ENCODE results near the gene SPRY4. TPM values are rescaled to one million over a fixed set of nuclear protein-coding genes. Genes with fewer than 3 reads are reported as not detected.

The SPRY4 gene
- total RNA-seq, 2 experiments from 2014 or later = 0.93 to 0.98 TPM

DNA sequence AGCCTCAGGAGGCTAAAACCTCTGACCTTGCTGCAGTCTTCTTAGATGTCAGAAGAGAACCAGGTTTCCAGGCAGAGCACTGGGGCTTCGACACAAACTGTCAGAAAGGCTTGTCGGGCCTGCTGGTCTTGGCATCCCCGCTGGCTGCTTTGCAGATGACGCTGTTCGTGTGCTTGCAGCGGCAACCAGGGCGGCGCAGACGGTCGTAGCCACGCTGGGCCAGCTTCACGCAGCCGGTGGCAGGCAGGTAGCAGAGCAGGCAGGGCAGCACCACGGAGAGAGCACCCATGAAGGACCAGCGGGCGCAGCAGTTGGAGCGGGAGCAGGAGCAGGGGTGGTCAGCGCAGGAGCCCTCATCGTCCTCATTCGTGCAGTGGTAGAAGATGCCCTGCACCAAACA lies 10.7 kb downstream of the SPRY4 start:
- Mint-ChIP-seq H3K9me3 (ENCODE audit: low read depth) (no peaks in the 10 kb centered on the region), H3K27me3 (no peaks in the 10 kb centered on the region), H3K36me3 (ENCODE audit: low read depth) (no peaks in the 10 kb centered on the region), H3K4me1 (peaks cover 22% of the 10 kb centered on the region), H3K27ac (no peak overlapping the region), H3K4me3 (no peak overlapping the region)
- ATAC-seq (no peak), DNase-seq (no peak)
- CTCF ChIA-PET = interaction anchor here (0.7 kb wide), 1 partner anchor 91 kb away, joined by 3 read pairs; no protein-coding TSS in a partner anchor
- intact Hi-C loops (cut with DNase I, micrococcal nuclease) = no loop called here
- POLR2A ChIA-PET = no interaction called here

DNA sequence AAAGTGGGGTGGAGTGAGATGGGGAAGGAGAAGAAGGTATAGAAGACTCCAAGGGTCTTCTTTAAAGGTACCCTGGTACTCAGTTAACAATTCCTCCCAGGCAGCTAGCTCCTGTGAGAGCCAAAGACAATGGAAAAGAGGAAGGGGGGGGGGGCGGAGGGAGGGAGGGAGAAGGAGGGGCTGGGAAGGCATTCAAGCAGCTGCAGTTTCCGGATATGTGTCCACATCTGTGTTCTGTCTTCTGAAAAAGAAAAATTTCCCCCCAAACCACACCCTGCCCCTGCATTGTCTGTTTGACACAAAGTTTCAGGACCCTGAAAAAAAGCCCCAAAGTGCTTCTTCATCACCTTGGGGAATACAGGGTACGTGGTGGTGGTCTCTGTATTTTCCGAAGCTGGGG lies 11.1 kb downstream of the SPRY4 start:
- ChIA-PET CTCF (interaction anchor here (0.7 kb wide), 1 partner anchor 91 kb away, joined by 3 read pairs; no protein-coding TSS in a partner anchor), POLR2A (no interaction called here)
- Mint-ChIP-seq H3K4me3 (no peak overlapping the region), H3K27me3 (no peaks in the 10 kb centered on the region), H3K27ac (no peak overlapping the region), H3K9me3 (ENCODE audit: low read depth) (no peaks in the 10 kb centered on the region), H3K36me3 (ENCODE audit: low read depth) (no peaks in the 10 kb centered on the region), H3K4me1 (peaks cover 18% of the 10 kb centered on the region)
- intact Hi-C loops (cut with DNase I, micrococcal nuclease) = no loop called here
- ATAC-seq (no peak), DNase-seq (no peak)

DNA sequence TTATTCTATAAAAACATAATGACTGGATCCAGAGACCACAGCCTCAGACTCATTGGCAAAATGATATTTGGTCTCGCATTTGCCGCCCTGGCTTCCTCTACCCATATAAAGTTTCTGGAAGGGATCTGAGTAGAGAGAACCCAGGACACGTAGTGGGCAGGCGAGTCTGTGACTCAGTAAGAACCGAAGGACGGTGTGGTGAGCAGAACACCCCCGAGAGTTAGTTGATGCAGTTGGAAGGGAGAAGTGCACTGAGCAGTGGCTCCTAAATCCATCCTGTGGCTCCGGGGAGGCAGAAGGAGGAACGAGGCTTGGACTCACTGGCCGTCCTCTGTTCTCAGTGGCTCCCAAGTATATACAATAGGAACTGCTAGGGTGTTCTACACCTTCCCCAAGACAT lies 11.5 kb downstream of the SPRY4 start:
- H3K27ac Mint-ChIP-seq = no peak overlapping the region
- ATAC-seq (no peak), DNase-seq (no peak)
- H3K36me3 Mint-ChIP-seq (ENCODE audit: low read depth) = no peaks in the 10 kb centered on the region
- intact Hi-C loops (cut with DNase I, micrococcal nuclease) = no loop called here
- no peaks in the 10 kb centered on the region for H3K9me3 Mint-ChIP-seq (ENCODE audit: low read depth)
- no peaks in the 10 kb centered on the region for H3K27me3 Mint-ChIP-seq
- ChIA-PET CTCF (interaction anchor here (0.7 kb wide), 1 partner anchor 92 kb away, joined by 3 read pairs; no protein-coding TSS in a partner anchor), POLR2A (no interaction called here)
- peaks cover 18% of the 10 kb centered on the region for H3K4me1 Mint-ChIP-seq
- H3K4me3 Mint-ChIP-seq = no peak overlapping the region

DNA sequence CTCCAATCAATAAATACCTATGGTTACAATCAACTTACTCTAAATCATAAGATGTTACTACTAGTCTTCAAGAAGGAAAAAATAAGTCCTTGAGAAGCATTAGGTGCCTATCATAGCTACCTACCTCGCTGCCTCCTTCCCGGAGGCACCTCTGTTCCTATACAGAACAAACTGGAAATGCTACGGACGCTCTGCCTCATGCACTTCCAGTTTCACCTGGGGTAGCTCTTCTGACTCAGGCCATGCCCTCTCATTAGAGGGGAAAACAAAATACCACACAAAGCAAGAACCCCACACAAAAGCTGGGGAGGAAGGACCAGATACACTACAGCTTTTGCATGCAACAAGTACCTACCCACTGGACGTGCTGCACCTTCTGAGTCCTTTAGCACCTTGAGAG lies 12.4 kb downstream of the SPRY4 start:
- Mint-ChIP-seq H3K4me3 (no peak overlapping the region), H3K36me3 (ENCODE audit: low read depth) (no peaks in the 10 kb centered on the region), H3K27me3 (no peaks in the 10 kb centered on the region), H3K27ac (no peak overlapping the region), H3K4me1 (peaks cover 18% of the 10 kb centered on the region), H3K9me3 (ENCODE audit: low read depth) (no peaks in the 10 kb centered on the region)
- DNase-seq (no peak), ATAC-seq (no peak)
- intact Hi-C loops (cut with DNase I, micrococcal nuclease) = no loop called here
- ChIA-PET CTCF (no interaction called here), POLR2A (no interaction called here)

DNA sequence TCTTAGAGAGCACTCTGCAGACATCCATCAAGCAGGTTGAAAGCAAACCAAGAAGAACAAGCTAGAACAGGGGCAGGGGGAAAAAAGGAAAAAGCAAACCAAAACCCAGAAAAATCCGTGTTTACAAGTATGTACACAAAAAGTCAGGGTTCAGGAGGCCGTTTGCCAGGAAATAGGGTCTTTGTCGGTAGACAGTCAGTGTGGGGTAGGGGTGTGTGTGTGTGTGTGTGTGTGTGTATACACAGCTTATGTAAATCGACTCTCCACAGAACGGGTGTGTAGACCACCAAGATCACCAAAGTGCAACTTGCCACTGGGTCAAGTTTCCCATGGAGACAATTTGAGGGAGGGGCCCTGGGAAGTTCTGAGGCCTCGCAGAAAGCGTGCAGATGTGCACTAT lies 13.1 kb downstream of the SPRY4 start:
- Mint-ChIP-seq H3K4me1 (peaks cover 16% of the 10 kb centered on the region), H3K4me3 (no peak overlapping the region)
- CTCF ChIA-PET = no interaction called here

DNA sequence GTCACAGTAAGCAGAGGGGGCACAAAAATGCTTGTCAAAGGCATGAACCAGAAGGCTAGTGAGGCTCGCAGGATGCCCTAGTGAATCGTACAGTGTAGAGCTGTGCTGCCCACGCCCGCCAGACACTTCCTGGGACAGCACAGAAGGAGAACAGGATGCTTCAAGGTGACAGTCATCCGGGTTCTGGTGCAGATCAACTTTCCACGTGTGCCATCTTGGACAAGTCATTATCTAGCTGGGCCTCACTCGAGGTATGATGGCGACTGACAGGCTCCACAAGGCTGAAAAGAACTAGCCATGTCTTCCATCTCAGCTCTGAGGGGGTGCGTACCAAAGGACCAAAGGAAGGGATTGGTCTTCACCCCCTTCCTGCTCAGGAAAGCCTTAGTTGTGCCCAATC lies 14.0 kb downstream of the SPRY4 start:
- intact Hi-C loops (cut with DNase I, micrococcal nuclease) = no loop called here
- H3K36me3 Mint-ChIP-seq (ENCODE audit: low read depth) = no peaks in the 10 kb centered on the region
- CTCF ChIA-PET = no interaction called here
- DNase-seq (no peak), ATAC-seq (no peak)
- H3K27me3 Mint-ChIP-seq = no peaks in the 10 kb centered on the region
- no peak overlapping the region for H3K27ac Mint-ChIP-seq
- no peak overlapping the region for H3K4me3 Mint-ChIP-seq
- POLR2A ChIA-PET = no interaction called here
- no peaks in the 10 kb centered on the region for H3K9me3 Mint-ChIP-seq (ENCODE audit: low read depth)
- H3K4me1 Mint-ChIP-seq = peaks cover 6% of the 10 kb centered on the region

More for the DNA sequence above, 13.1 kb downstream of the SPRY4 start:
- DNase-seq (no peak), ATAC-seq (no peak)
- Mint-ChIP-seq H3K9me3 (ENCODE audit: low read depth) (no peaks in the 10 kb centered on the region), H3K27me3 (no peaks in the 10 kb centered on the region), H3K27ac (no peak overlapping the region), H3K36me3 (ENCODE audit: low read depth) (no peaks in the 10 kb centered on the region)
- POLR2A ChIA-PET = no interaction called here
- intact Hi-C loops (cut with DNase I, micrococcal nuclease) = no loop called here

DNA sequence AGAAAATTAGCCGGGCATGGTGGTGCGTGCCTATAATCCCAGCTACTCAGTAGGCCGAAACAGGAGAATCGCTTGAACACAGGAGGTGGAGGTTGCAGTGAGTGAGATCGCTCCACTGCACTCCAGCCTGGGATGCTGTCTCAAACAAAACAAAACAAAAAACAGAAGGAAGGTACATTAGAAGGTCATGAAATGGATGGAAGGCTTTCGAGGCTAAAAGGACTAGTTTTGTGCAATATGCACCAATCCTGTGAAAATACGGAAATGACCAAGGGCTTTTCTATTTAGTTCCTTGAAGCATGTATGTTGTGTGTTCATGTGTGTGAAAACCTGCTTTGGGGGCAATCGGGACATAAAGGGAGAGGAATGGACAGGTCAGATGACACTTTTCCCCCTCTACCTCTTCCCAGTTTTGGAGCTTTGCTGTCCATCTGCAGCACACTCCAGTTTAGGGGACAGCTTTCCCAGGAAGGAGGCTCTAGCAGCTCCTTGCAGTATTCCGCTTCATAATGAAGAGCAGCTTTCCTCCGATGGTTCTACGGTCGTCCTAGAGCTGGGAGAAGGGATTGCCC lies 15.0 kb downstream of the SPRY4 start:
- DNase-seq (no peak), ATAC-seq (no peak)
- intact Hi-C loops (cut with DNase I, micrococcal nuclease) = no loop called here
- CTCF ChIA-PET = no interaction called here
- Mint-ChIP-seq H3K27ac (no peak overlapping the region), H3K4me1 (no peaks in the 10 kb centered on the region), H3K36me3 (ENCODE audit: low read depth) (no peaks in the 10 kb centered on the region), H3K27me3 (no peaks in the 10 kb centered on the region), H3K4me3 (no peak overlapping the region), H3K9me3 (ENCODE audit: low read depth) (no peaks in the 10 kb centered on the region)
- POLR2A ChIA-PET = no interaction called here

DNA sequence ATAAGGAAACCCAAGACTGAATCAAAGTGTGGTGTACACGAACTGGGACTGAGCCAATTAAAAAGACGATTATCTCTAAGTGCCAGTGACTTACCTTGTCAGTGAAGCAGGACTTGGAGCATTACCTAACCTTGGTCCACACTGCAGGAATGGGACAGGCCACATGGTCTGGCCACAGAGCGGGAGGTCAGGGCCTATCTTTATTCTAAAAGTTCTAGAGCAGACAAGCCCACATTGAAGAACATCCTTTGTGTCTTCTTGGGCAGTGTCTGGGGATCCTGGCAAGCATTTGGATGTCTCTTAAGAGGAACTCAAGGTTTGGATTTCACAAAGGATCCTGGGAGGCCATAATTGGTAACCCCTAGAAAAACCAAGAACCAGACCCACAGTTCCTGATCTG lies 16.5 kb downstream of the SPRY4 start:
- Mint-ChIP-seq H3K27me3 (no peaks in the 10 kb centered on the region), H3K36me3 (ENCODE audit: low read depth) (no peaks in the 10 kb centered on the region), H3K4me3 (no peak overlapping the region), H3K27ac (no peak overlapping the region), H3K4me1 (no peaks in the 10 kb centered on the region), H3K9me3 (ENCODE audit: low read depth) (no peaks in the 10 kb centered on the region)
- intact Hi-C loops (cut with DNase I, micrococcal nuclease) = no loop called here
- POLR2A ChIA-PET = no interaction called here
- no peak for ATAC-seq
- no peak for DNase-seq
- CTCF ChIA-PET = no interaction called here

DNA sequence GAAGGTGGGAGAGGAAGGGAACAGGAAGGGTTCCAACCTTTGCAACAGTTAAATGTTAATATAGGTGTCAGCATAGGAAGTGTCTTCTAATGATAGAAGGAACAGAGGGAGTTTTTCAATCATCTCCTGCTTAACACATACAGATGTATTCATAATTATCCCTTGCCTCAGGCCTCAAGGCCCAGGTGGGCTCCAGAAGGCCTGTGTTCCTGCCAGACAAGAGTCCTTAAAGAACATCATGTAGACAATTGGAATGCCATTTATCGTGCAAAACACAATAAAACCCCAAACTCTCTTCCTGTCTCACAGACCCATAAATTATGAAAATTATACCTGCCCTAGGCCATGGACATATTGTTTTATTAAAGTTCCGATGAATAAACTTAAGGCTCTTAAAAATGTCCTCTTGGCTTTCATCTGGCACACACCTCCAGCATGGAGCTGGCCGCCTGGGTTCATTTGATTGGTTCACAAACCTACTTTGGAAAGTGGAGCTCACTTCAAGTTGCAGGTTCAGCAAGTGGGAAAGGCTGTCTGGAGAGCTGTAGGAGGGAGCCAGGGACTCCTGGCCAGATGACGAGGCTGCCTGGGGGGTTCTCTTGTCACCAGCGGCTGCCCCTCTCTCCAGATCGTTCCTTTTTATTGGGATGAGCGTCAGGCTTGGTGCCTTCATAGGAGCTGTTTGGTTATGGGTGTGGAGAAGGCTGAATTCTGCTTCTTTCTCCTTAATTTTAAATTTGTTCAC lies 17.5 kb downstream of the SPRY4 start:
- intact Hi-C loops (cut with DNase I, micrococcal nuclease) = no loop called here
- DNase-seq (no peak), ATAC-seq (no peak)
- Mint-ChIP-seq H3K36me3 (ENCODE audit: low read depth) (no peaks in the 10 kb centered on the region), H3K4me1 (no peaks in the 10 kb centered on the region), H3K4me3 (no peak overlapping the region), H3K27ac (no peak overlapping the region), H3K9me3 (ENCODE audit: low read depth) (no peaks in the 10 kb centered on the region), H3K27me3 (no peaks in the 10 kb centered on the region)
- POLR2A ChIA-PET = interaction anchor here (0.6 kb wide), 1 partner anchor 116 kb away, joined by 4 read pairs; no protein-coding TSS in a partner anchor
- CTCF ChIA-PET = interaction anchor here (0.5 to 0.7 kb wide), 2 partner anchors 117 to 183 kb away, joined by 3 read pairs; no protein-coding TSS in a partner anchor

DNA sequence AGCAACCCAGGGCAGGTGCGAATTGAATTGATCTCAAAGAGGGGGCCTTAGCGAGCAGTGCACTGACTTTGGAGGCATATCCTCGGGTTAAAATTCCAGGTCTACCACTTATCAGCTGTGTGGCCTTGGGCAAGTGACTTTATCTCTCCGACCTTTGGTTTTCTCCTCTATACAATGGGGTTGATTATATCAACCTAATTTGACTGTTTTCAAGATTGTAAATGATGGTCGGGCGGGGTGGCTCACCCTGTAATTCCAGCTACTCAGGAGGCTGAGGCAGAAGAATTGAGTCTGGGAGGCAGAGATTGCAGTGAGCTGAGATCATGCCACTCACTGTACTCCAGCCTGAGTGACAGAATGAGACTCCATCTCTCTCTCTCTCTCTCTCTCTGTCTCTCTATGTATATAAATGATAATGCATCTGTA lies 18.7 kb downstream of the SPRY4 start:
- DNase-seq (no peak), ATAC-seq (no peak)
- Mint-ChIP-seq H3K4me3 (no peak overlapping the region), H3K4me1 (peaks cover 4% of the 10 kb centered on the region), H3K27me3 (no peaks in the 10 kb centered on the region), H3K27ac (no peak overlapping the region), H3K36me3 (ENCODE audit: low read depth) (no peaks in the 10 kb centered on the region), H3K9me3 (ENCODE audit: low read depth) (no peaks in the 10 kb centered on the region)
- intact Hi-C loops (cut with DNase I, micrococcal nuclease) = no loop called here
- CTCF ChIA-PET = no interaction called here
- POLR2A ChIA-PET = no interaction called here

DNA sequence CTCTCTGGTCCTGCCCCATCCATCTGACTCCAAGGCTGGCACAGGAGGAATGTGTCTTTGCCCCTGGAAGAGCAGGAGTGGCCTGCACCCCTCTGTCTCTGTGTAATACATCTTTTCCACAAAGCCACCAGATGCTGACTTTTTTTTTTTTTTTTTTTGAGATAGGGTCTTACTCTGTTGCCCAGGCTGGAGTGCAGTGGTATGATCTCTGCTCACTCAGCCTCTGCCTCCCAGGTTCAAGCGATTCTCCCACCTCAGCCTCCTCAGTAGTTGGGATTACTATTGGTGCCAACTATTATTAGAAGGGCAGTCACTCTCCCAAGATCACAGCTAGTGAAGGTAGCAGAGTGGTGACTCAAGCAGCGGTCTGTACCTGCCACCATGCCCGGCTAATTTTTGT lies 19.6 kb downstream of the SPRY4 start:
- no peak overlapping the region for H3K4me3 Mint-ChIP-seq
- no peak overlapping the region for H3K27ac Mint-ChIP-seq
- intact Hi-C loops (cut with DNase I, micrococcal nuclease) = no loop called here

DNA sequence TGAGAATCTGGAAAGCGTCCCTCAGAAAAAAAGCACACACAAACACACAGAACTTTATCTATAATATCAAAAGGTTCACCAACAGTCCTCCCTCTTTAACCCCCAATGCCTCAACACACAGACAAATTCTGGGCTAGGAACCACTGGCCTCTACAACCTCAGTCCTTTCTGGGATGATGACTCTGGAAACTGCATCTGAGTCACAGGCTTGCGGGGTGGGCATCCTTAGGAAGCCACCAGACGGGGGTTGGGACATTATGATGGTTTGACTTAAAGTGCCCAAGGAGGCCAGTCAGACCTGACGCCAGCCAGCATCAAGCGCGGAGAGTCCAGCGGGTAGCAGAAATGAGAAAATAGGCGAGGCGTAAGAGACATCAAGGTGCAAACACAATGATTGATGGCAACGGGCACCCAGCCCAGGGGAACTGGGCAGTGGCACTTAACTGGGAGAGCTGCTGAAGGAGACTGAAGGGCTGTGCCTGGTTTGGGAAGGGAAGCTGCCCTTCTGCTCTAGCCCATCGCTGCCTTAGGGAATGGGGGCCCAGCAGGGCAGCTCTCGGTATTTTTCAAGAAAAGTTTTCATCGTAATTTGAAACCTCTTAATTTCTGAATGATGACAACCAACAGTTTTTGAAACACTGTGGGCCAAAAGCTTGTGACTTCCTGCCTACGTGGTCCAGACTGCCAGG lies 20.7 kb downstream of the SPRY4 start:
- DNase-seq (no peak), ATAC-seq (no peak)
- POLR2A ChIA-PET = no interaction called here
- Mint-ChIP-seq H3K9me3 (ENCODE audit: low read depth) (no peaks in the 10 kb centered on the region), H3K4me3 (no peak overlapping the region), H3K36me3 (ENCODE audit: low read depth) (no peaks in the 10 kb centered on the region), H3K4me1 (peaks cover 4% of the 10 kb centered on the region), H3K27ac (no peak overlapping the region), H3K27me3 (no peaks in the 10 kb centered on the region)
- intact Hi-C loops (cut with DNase I, micrococcal nuclease) = no loop called here
- CTCF ChIA-PET = interaction anchor here (1.2 kb wide), 1 partner anchor 19 kb away, joined by 3 read pairs; no protein-coding TSS in a partner anchor

More for the DNA sequence above, 19.6 kb downstream of the SPRY4 start:
- ChIA-PET CTCF (interaction anchor here (0.7 kb wide), 1 partner anchor 186 kb away, joined by 4 read pairs; no protein-coding TSS in a partner anchor), POLR2A (interaction anchor here (0.6 kb wide), 1 partner anchor 30 kb away, joined by 10 read pairs; no protein-coding TSS in a partner anchor)
- Mint-ChIP-seq H3K4me1 (peaks cover 4% of the 10 kb centered on the region), H3K9me3 (ENCODE audit: low read depth) (no peaks in the 10 kb centered on the region), H3K36me3 (ENCODE audit: low read depth) (no peaks in the 10 kb centered on the region), H3K27me3 (no peaks in the 10 kb centered on the region)
- DNase-seq (no peak), ATAC-seq (no peak)
